NT2/D1 (cell line): ENCODE results near the gene VPS35.

Experiments used
- YY1 ChIP-seq: IDR thresholded peaks from 2 replicates; pipeline ENCODE4 v1.6.1; 2011; ENCODE audit not compliant: insufficient read length, insufficient read depth
- ZNF274 ChIP-seq: IDR thresholded peaks from 2 replicates; pipeline ENCODE4 v1.6.1; 2011; ENCODE audit warnings: mild to moderate bottlenecking, low read depth, low read length

GRCh38 chr16:46689365-46690280, 645 bp upstream of the VPS35 start, which contains the start of gene ORC6:
- no peak for TF ChIP-seq ZNF274
- no peak for TF ChIP-seq YY1
